Hematopoietic multipotent progenitor cell treated with erythropoietin and hydrocortisone succinate and interleukin-3 and kit ligand, for 15 days (in vitro differentiated cells): ENCODE measurements around the gene RNF103.
"Not testable (repeated sequence)": the region's sequence is repeated elsewhere in the genome, so short reads cannot be mapped to it uniquely, and the experiment has no call there.

ENCODE experiments used
- DNase-seq: peaks from one replicate; pipeline ENCODE4 v3.0.0-alpha.2; 2015; ENCODE audit warnings: low spot score

RNF103 gene

GRCh38 chr2:86624267-86624547, 542 bp upstream of the RNF103 start:
- DNase-seq: no peak

GRCh38 chr2:86623043-86623493, 597 bp downstream of the RNF103 start:
- DNase-seq: peak; percentile 38

- DNase-seq: peak; percentile 34
Observed at GRCh38 chr2:86622519-86623042, 1.1 kb downstream of the RNF103 start.

GRCh38 chr2:86621280-86621943, 2.3 kb downstream of the RNF103 start:
- DNase-seq: peak; percentile 31

- DNase-seq: no peak
Observed at GRCh38 chr2:86617738-86618137, 5.9 kb downstream of the RNF103 start.

- DNase-seq: no peak
Observed at GRCh38 chr2:86617153-86617552, 6.5 kb downstream of the RNF103 start.

- no peak for DNase-seq
Observed at GRCh38 chr2:86616502-86616901, 7.2 kb downstream of the RNF103 start.

GRCh38 chr2:86615596-86615995, 8.1 kb downstream of the RNF103 start:
- no peak for DNase-seq

- no peak for DNase-seq
Observed at GRCh38 chr2:86613515-86613914, 10.2 kb downstream of the RNF103 start.

- no peak for DNase-seq
Observed at GRCh38 chr2:86610871-86611270, 12.8 kb downstream of the RNF103 start.

GRCh38 chr2:86608832-86609410, 14.7 kb downstream of the RNF103 start:
- DNase-seq: no peak

GRCh38 chr2:86603905-86604304, 19.8 kb downstream of the RNF103 start:
- DNase-seq: no peak

- no peak for DNase-seq
Observed at GRCh38 chr2:86598966-86599365, 24.7 kb downstream of the RNF103 start.

GRCh38 chr2:86596118-86596517, 27.5 kb downstream of the RNF103 start:
- DNase-seq: no peak

- no peak for DNase-seq
Observed at GRCh38 chr2:86593266-86593665, 30.4 kb downstream of the RNF103 start.

- no peak for DNase-seq
Observed at GRCh38 chr2:86592547-86593230, 31.0 kb downstream of the RNF103 start.

GRCh38 chr2:86589701-86590100, 34.0 kb downstream of the RNF103 start:
- DNase-seq: not testable (repeated sequence)

- no peak for DNase-seq
Observed at GRCh38 chr2:86584151-86584913, 39.3 kb downstream of the RNF103 start.

- DNase-seq: no peak
Observed at GRCh38 chr2:86580560-86580959, 43.1 kb downstream of the RNF103 start.

- DNase-seq: no peak
Observed at GRCh38 chr2:86577817-86578456, 45.7 kb downstream of the RNF103 start.

- no peak for DNase-seq
Observed at GRCh38 chr2:86570059-86570458, 53.6 kb downstream of the RNF103 start.

GRCh38 chr2:86566821-86567190, 56.9 kb downstream of the RNF103 start:
- no peak for DNase-seq
